Thyroid gland (tissue), 4 donors: ENCODE results near the gene GCK. TPM values are rescaled to one million over a fixed set of nuclear protein-coding genes. Genes with fewer than 3 reads are reported as not detected.

Experiments used
- DNase-seq, 2 donors: peaks; one replicate each; pipeline ENCODE4 v3.0.0-alpha.2; 2019
- H3K27ac ChIP-seq, 3 donors: fragments of 200-600 bp; sonication (generic); 1 replicate in 2 of 3; 2 replicates in 1 of 3; pipeline ENCODE4 v1.5.1; 2016 to 2019; ENCODE audit warnings: mild to moderate bottlenecking in 1 of 3, moderate library complexity in 1 of 3
- H3K27me3 ChIP-seq: fragments of 200-600 bp; sonication (generic); one replicate; pipeline ENCODE4 v1.5.1; 2019
- H3K36me3 ChIP-seq, 2 donors: fragments of 200-600 bp; sonication (generic); one replicate each; pipeline ENCODE4 v1.5.1; 2016 to 2019
- H3K4me1 ChIP-seq, 2 donors: fragments of 200-600 bp; sonication (generic); one replicate each; pipeline ENCODE4 v1.5.1; 2017 to 2019
- H3K4me3 ChIP-seq, 3 donors: fragments of 200-600 bp; sonication (generic); replicated peaks in 1 of 3; 1 replicate in 2 of 3; 2 replicates in 1 of 3; pipeline ENCODE4 v1.5.1; 2016; ENCODE audit warnings: mild to moderate bottlenecking in 1 of 3
- H3K9me3 ChIP-seq: fragments of 200-600 bp; sonication (generic); one replicate; pipeline ENCODE4 v1.5.1; 2017
- POLR2A ChIP-seq, 2 donors: fragments of 450-650 bp; IDR thresholded peaks; one replicate each; pipeline ENCODE4 v1.6.1; 2017; ENCODE audit warnings: antibody characterized with exemption in 2 of 2, mild to moderate bottlenecking in 2 of 2, moderate library complexity in 1 of 2
- WGBS, 2 donors: methylation state at CpG; one replicate each; pipeline ENCODE4 v1.1.5; 2017; 5-methylcytosine and 5-hydroxymethylcytosine counted together
- intact Hi-C: fragments of 100-400 bp; cut with DNase I; formaldehyde crosslinking; loops from one replicate; pipeline ENCODE4 v1.15.1; 2023
- total RNA-seq, 4 donors: library from RNA; depleted of rRNA; stranded (reverse); fragments of >200 nt; gene quantifications; one replicate each; pipeline ENCODE4 v1.2.3, GENCODE V29; 2016
- TF ChIP-seq, protein P1 (sequence below), 6 experiments: fragments of 200-600 bp in 3 of 6; fragments of 450-650 bp in 3 of 6; sonication (generic) in 3 of 6; IDR thresholded peaks; one replicate each; pipeline ENCODE4 v1.5.1; 2016 to 2019; ENCODE audit warnings: antibody characterized with exemption in 6 of 6, mild to moderate bottlenecking in 2 of 6, inconsistent platforms in 1 of 6, moderate library complexity in 1 of 6

The GCK gene
- total RNA-seq, 4 donors from 2014 or later, result 0.22 to 0.73 TPM; not detected in 2

DNA sequence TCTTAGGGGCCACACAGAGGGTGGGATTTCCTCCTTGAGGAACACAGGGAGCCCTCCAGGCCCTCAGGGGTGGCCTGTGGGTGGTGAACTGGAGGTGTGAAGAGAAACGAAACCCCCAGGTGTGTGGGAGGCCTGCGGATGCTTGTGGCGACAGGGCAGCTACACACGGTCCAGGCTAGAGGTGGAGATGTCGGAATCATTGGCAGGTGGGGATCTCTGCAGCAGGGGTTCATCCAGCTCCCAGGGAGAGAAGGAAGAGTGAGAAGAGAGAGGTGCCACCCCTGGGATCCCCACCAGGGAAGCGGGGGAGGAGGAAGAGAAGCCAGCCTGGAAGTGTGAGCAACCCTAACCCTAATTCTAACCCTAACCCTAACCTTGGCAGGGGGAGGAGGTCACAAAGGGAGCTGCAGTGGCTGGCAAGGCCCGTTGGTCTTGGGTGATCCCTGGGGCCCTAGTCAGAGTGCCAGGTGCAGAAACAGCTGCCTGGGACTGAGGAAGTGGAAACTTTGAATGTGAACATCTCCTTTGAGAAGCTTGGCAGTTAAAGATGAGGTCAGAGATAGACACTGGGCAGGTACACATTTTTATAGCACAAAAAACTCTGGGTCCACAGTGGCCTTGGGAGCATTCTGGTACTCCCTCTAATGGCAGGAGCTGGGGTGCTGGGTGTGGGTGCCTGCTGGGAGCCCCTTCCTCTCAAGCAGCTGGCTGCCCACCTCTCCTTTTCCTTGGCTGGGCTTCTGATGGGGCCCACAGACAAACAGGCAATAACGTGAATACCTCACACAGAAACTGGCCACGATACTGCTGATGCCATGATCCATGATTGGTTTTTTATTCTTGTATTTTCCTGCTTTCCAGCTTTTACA lies 91.9 kb downstream of the GCK start:
- WGBS, 2 donors, result 85 to 87% methylated on average over 9 of the region's 9 CpGs
- DNase-seq, result no peak
- intact Hi-C loops, result no loop called here
- Histone ChIP-seq H3K4me1 (no peaks in the 10 kb centered on the region), H3K4me3 (no peak overlapping the region), H3K27me3 (no peaks in the 10 kb centered on the region), H3K36me3 (no peaks in the 10 kb centered on the region), H3K27ac (no peak overlapping the region), H3K9me3 (no peaks in the 10 kb centered on the region)
- TF ChIP-seq, protein P1, sequence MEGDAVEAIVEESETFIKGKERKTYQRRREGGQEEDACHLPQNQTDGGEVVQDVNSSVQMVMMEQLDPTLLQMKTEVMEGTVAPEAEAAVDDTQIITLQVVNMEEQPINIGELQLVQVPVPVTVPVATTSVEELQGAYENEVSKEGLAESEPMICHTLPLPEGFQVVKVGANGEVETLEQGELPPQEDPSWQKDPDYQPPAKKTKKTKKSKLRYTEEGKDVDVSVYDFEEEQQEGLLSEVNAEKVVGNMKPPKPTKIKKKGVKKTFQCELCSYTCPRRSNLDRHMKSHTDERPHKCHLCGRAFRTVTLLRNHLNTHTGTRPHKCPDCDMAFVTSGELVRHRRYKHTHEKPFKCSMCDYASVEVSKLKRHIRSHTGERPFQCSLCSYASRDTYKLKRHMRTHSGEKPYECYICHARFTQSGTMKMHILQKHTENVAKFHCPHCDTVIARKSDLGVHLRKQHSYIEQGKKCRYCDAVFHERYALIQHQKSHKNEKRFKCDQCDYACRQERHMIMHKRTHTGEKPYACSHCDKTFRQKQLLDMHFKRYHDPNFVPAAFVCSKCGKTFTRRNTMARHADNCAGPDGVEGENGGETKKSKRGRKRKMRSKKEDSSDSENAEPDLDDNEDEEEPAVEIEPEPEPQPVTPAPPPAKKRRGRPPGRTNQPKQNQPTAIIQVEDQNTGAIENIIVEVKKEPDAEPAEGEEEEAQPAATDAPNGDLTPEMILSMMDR (IDR thresholded peaks at IDR 0.05), result no peak
- no peak for TF ChIP-seq POLR2A (IDR thresholded peaks at IDR 0.05)

DNA sequence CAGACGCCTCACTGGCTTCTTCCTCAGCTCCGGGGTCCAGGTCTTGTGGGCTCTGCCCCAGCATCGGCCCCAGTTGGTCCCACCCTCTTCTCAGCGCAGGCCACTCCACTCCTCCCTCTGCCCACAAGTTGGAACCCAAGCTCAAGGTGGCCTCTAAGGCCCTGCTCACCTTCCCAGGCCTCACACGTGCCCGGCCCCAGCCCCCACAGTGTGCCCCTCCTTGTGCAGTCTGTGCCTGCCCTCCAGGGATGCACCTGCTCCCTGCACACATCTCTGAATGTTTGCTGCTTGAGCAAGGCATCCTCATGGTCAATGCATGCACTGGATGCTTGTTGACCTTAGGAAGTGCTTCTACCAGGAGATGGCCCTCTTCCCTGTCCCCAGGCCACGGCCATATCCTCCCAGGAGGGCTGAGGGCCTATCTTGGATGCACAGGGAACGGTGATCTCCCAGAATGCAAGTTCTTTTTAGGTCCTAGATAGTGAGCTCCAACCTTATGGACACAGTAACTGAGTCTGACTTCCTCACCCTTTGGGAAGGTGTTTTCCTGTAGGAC lies 92.8 kb downstream of the GCK start:
- DNase-seq, result no peak
- Histone ChIP-seq H3K9me3 (no peaks in the 10 kb centered on the region), H3K4me1 (no peaks in the 10 kb centered on the region), H3K27me3 (no peaks in the 10 kb centered on the region), H3K4me3 (no peak overlapping the region), H3K36me3 (no peaks in the 10 kb centered on the region), H3K27ac (no peak overlapping the region)
- 75 to 77% methylated on average over 8 of the region's 8 CpGs for WGBS, 2 donors
- TF ChIP-seq, protein P1 (IDR thresholded peaks at IDR 0.05), result no peak
- TF ChIP-seq POLR2A (IDR thresholded peaks at IDR 0.05), result no peak
- intact Hi-C loops, result no loop called here

DNA sequence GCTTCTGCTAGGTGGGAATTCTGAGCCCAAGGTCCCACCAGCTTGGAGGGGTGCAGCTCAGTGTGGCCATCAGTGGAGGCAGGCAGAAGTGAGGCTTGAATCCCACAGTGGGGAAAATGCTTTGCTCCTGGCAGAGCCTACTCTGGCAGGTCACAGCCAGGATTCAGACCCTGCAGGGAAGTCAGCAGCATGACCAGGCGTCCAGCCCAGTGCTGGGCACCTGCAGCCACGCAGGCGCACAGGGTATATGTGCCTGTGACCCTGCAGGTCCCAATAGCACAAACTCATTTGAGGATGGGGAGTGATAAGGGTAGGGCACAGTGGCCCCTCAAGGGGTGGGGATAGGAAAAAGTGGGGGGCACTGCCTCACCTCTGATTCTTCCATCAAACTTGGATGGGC lies 93.5 kb downstream of the GCK start:
- no peak overlapping the region for H3K27ac ChIP-seq
- no peaks in the 10 kb centered on the region for H3K27me3 ChIP-seq
- no peaks in the 10 kb centered on the region for H3K4me1 ChIP-seq
- H3K9me3 ChIP-seq, result no peaks in the 10 kb centered on the region
- intact Hi-C loops, result no loop called here
- TF ChIP-seq, protein P1 (IDR thresholded peaks at IDR 0.05), result no peak
- H3K36me3 ChIP-seq, result no peaks in the 10 kb centered on the region
- no peak overlapping the region for H3K4me3 ChIP-seq
- DNase-seq, result no peak
- 91 to 100% methylated on average over 3 of the region's 3 CpGs for WGBS, 2 donors

DNA sequence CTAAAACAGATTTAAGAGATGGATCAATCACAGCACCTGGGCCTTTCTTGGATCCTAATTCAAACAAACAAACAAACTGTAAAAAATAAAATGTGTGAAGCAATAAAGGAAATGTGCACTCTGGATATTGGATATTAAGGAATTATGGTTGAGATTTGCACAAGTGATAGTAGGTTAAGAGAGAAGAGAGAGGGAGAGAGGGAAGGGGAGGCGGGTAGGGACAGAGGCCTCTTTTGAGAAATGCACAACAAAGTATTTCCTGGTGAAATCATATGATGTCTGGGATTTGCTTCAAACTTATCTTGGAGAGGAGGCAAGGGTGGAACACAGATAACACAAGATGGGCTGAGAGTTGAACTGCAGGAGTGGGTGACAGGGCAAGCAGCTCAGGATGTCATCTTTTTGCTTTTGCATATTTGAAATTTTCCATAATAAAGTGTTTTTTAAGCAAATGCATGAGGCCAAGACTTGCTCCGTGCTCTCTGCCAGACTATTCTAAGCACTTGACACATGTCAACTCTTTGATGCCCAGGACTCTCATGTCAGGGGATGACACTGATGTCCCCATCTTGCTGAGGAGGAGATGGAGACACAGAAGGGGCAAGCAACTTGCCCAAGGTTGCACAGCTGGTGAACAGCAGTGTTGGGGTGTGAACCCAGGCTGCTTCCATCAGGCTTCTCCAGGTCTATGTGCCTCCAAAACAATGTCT lies 94.2 kb downstream of the GCK start:
- intact Hi-C loops, result no loop called here
- Histone ChIP-seq H3K4me1 (no peaks in the 10 kb centered on the region), H3K36me3 (no peaks in the 10 kb centered on the region), H3K27ac (no peak overlapping the region), H3K27me3 (no peaks in the 10 kb centered on the region), H3K9me3 (no peaks in the 10 kb centered on the region), H3K4me3 (no peak overlapping the region)
- DNase-seq, result no peak
- TF ChIP-seq, protein P1 (IDR thresholded peaks at IDR 0.05), result no peak
- TF ChIP-seq POLR2A (IDR thresholded peaks at IDR 0.05), result no peak
- WGBS, 2 donors, result 67 to 78% methylated on average over 2 of the region's 2 CpGs

DNA sequence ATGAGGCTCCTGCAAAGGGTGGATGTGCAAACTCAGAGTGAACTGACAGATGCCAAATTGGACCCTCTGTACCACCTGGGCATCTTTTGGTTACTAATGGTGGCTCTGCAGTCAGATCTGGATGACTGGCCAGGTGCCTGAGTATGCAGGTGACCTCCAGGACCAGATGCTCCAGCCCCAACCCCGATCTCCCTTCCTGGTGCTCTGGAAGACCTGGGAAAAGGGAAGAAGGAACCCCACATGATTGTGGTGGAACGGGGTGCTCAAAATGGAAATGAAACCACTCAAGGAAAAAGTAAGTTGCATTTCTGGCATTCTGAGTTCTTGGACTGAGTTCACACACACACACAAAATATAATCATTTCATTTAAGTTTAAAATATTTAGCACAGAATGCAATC lies 94.9 kb downstream of the GCK start:
- H3K4me1 ChIP-seq, result no peaks in the 10 kb centered on the region

More for the DNA sequence above, 94.9 kb downstream of the GCK start:
- 72 to 74% methylated on average over 2 of the region's 2 CpGs for WGBS, 2 donors
- H3K27me3 ChIP-seq, result no peaks in the 10 kb centered on the region
- DNase-seq, result no peak
- H3K36me3 ChIP-seq, result no peaks in the 10 kb centered on the region
- H3K27ac ChIP-seq, result no peak overlapping the region
- intact Hi-C loops, result no loop called here
- TF ChIP-seq, protein P1 (IDR thresholded peaks at IDR 0.05), result no peak
- TF ChIP-seq POLR2A (IDR thresholded peaks at IDR 0.05), result no peak
- H3K4me3 ChIP-seq, result no peak overlapping the region
- H3K9me3 ChIP-seq, result no peaks in the 10 kb centered on the region
